ENCODE data around the gene CDC5L. TPM values are rescaled to one million over a fixed set of nuclear protein-coding genes. Genes with fewer than 3 reads are reported as not detected.
"Not testable (repeated sequence)": the region's sequence is repeated elsewhere in the genome, so short reads cannot be mapped to it uniquely, and the experiment has no call there.

The CDC5L gene
- polyA plus RNA-seq, 1 donor (not counting 4 experiments of a cell fraction or from before 2014, with no cell fraction given) = 16.6 TPM

DNA sequence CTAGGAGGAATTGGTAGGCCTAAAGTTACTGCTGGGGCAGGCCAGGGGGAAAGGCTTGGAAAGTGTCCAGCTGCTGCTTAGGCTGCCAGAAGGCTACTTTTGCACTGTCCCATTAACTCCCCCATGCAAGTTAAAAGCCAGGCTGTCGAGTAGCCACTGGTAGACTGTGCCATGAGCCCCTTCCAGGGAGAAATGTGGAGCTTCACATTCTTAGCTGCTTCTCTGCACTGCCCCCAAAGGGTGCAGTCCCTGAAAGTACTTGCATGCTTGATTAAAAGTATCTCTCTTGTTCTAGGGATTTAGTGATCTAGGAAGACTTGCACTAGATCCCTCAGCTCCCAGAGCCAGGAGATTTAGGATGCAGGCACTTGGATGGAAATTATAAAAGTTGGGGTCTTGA lies 57.3 kb downstream of the CDC5L start:
- Histone ChIP-seq H3K27me3 (ENCODE audit: control insufficient read depth, extremely low read depth, insufficient read depth, low read length) (no peaks in the 10 kb centered on the region), H4K20me1 (ENCODE audit: control insufficient read depth, extremely low read depth, insufficient read depth, low read length) (no peaks in the 10 kb centered on the region), H3K9me1 (ENCODE audit: control insufficient read depth, extremely low read depth, insufficient read depth, low read length) (no peaks in the 10 kb centered on the region), H3K4me2 (ENCODE audit: control insufficient read depth, extremely low read depth, insufficient read depth, low read depth, low read length) (no peak overlapping the region), H3K36me3 (ENCODE audit: control insufficient read depth in 2 of 2, extremely low read depth in 1 of 2, insufficient read depth in 2 of 2, low read length in 2 of 2) (peaks cover 0 to 4% of the 10 kb centered on the region in 2 experiments), H3K4me3 (ENCODE audit: control insufficient read depth in 2 of 3, extremely low read depth in 1 of 3, insufficient read depth in 2 of 3, low read depth in 1 of 3, low read length in 3 of 3) (no peak overlapping the region), H3K79me2 (ENCODE audit: control insufficient read depth, insufficient read depth, low read length) (peaks cover 4% of the 10 kb centered on the region), H3K27ac (ENCODE audit: control insufficient read depth, insufficient read depth, low read length) (no peak overlapping the region), H2AFZ (ENCODE audit: control insufficient read depth, low read length) (no peak overlapping the region), H3K9ac (ENCODE audit: control insufficient read depth, extremely low read depth, insufficient read depth, low read length) (no peak overlapping the region), H3K9me3 (ENCODE audit: control insufficient read depth, low read depth, low read length) (no peaks in the 10 kb centered on the region), H3K4me1 (ENCODE audit: control insufficient read depth, extremely low read depth, insufficient read depth, low read length) (peaks cover 3% of the 10 kb centered on the region)
- no peak for FAIRE-seq
- TF ChIP-seq, protein P1, sequence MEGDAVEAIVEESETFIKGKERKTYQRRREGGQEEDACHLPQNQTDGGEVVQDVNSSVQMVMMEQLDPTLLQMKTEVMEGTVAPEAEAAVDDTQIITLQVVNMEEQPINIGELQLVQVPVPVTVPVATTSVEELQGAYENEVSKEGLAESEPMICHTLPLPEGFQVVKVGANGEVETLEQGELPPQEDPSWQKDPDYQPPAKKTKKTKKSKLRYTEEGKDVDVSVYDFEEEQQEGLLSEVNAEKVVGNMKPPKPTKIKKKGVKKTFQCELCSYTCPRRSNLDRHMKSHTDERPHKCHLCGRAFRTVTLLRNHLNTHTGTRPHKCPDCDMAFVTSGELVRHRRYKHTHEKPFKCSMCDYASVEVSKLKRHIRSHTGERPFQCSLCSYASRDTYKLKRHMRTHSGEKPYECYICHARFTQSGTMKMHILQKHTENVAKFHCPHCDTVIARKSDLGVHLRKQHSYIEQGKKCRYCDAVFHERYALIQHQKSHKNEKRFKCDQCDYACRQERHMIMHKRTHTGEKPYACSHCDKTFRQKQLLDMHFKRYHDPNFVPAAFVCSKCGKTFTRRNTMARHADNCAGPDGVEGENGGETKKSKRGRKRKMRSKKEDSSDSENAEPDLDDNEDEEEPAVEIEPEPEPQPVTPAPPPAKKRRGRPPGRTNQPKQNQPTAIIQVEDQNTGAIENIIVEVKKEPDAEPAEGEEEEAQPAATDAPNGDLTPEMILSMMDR (optimal IDR thresholded peaks at IDR 0.05 in 1 of 3, IDR thresholded peaks at IDR 0.05 in 1 of 3, conservative IDR thresholded peaks at IDR 0.05 in 1 of 3; ENCODE audit: extremely low read depth in 1 of 3, insufficient read depth in 2 of 3, low read length in 3 of 3) = no peak
- TF ChIP-seq EZH2 (IDR thresholded peaks at IDR 0.05; ENCODE audit: low read length) = no peak
- dilution Hi-C loops (cut with MboI; ENCODE audit: extremely low pct_ligation_motif_present, low sequenced_read_pairs) = no loop called here
- no peak for DNase-seq (ENCODE audit: low read depth, low spot score)

DNA sequence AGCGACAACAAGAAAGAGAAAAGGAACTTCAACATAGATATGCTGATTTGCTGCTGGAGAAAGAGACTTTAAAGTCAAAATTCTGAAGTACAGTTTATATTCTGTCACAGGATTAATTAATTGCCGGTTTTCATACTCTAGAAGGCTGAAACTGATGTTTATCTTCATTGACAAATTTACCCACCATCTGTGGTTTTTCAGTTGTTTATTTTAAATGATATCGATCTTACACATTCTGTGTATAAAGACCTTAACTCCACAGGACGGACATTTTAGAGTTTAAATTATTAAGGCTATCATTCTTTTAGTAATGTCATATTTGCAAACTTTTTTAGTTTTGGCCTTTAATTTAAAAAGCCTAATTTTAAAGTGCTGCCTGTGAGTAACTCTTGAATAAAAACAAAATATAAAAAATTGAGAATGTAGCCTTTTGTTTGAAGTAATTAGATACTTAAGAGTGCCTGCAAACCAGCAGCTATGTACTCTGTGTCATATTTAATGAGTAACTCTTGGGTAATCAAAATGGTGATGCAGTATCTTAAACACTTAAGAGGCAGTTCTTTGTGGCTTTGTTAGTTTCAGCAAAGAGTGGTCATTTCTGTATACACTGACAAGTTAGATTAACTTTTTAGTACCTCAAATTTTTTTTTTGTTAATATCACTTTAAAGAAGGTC lies 59.3 kb downstream of the CDC5L start:
- dilution Hi-C loops (cut with MboI; ENCODE audit: extremely low pct_ligation_motif_present, low sequenced_read_pairs) = no loop called here
- no peak overlapping the region for H3K4me3 ChIP-seq (ENCODE audit: control insufficient read depth in 2 of 3, extremely low read depth in 1 of 3, insufficient read depth in 2 of 3, low read depth in 1 of 3, low read length in 3 of 3)
- no peak for TF ChIP-seq EZH2 (IDR thresholded peaks at IDR 0.05; ENCODE audit: low read length)
- TF ChIP-seq, protein P1 (optimal IDR thresholded peaks at IDR 0.05 in 1 of 3, IDR thresholded peaks at IDR 0.05 in 1 of 3, conservative IDR thresholded peaks at IDR 0.05 in 1 of 3; ENCODE audit: extremely low read depth in 1 of 3, insufficient read depth in 2 of 3, low read length in 3 of 3) = no peak
- H2AFZ ChIP-seq (ENCODE audit: control insufficient read depth, low read length) = no peak overlapping the region
- H3K9ac ChIP-seq (ENCODE audit: control insufficient read depth, extremely low read depth, insufficient read depth, low read length) = no peak overlapping the region
- H3K27ac ChIP-seq (ENCODE audit: control insufficient read depth, insufficient read depth, low read length) = peak overlapping the region; percentile 38
- no peaks in the 10 kb centered on the region for H3K27me3 ChIP-seq (ENCODE audit: control insufficient read depth, extremely low read depth, insufficient read depth, low read length)
- no peaks in the 10 kb centered on the region for H3K9me1 ChIP-seq (ENCODE audit: control insufficient read depth, extremely low read depth, insufficient read depth, low read length)
- FAIRE-seq (no peak), DNase-seq (ENCODE audit: low read depth, low spot score) (no peak)
- H3K9me3 ChIP-seq (ENCODE audit: control insufficient read depth, low read depth, low read length) = no peaks in the 10 kb centered on the region
- peaks cover 2% of the 10 kb centered on the region for H3K79me2 ChIP-seq (ENCODE audit: control insufficient read depth, insufficient read depth, low read length)
- H3K4me1 ChIP-seq (ENCODE audit: control insufficient read depth, extremely low read depth, insufficient read depth, low read length) = peaks cover 3% of the 10 kb centered on the region
- no peak overlapping the region for H3K4me2 ChIP-seq (ENCODE audit: control insufficient read depth, extremely low read depth, insufficient read depth, low read depth, low read length)
- peaks cover 2% of the 10 kb centered on the region in 2 experiments for H3K36me3 ChIP-seq (ENCODE audit: control insufficient read depth in 2 of 2, extremely low read depth in 1 of 2, insufficient read depth in 2 of 2, low read length in 2 of 2)
- H4K20me1 ChIP-seq (ENCODE audit: control insufficient read depth, extremely low read depth, insufficient read depth, low read length) = no peaks in the 10 kb centered on the region

DNA sequence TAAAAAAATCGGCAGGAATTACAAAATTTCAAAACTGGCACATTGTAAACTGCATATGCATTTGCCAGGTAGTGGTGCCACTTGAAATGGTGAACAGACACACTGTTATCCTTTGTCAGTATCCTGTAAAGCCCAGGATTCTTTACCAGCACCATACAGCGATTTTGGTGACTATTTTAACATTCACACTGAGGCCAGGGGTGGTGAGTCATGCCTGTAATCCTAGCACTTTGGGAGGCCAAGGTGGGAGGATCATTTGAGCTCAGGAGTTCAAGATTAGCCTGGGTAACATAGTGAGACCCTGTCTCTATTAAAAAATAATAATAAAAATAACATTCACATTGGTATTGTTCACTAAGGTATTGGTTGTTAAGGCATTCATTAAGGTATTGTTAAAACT lies 61.7 kb downstream of the CDC5L start:
- H3K4me3 ChIP-seq (ENCODE audit: control insufficient read depth in 2 of 3, extremely low read depth in 1 of 3, insufficient read depth in 2 of 3, low read depth in 1 of 3, low read length in 3 of 3); H3K9me3 ChIP-seq (ENCODE audit: control insufficient read depth, low read depth, low read length); H3K4me2 ChIP-seq (ENCODE audit: control insufficient read depth, extremely low read depth, insufficient read depth, low read depth, low read length); H4K20me1 ChIP-seq (ENCODE audit: control insufficient read depth, extremely low read depth, insufficient read depth, low read length); H3K79me2 ChIP-seq (ENCODE audit: control insufficient read depth, insufficient read depth, low read length); H3K36me3 ChIP-seq (ENCODE audit: control insufficient read depth in 2 of 2, extremely low read depth in 1 of 2, insufficient read depth in 2 of 2, low read length in 2 of 2); dilution Hi-C loops (cut with MboI; ENCODE audit: extremely low pct_ligation_motif_present, low sequenced_read_pairs); H3K9me1 ChIP-seq (ENCODE audit: control insufficient read depth, extremely low read depth, insufficient read depth, low read length); DNase-seq (ENCODE audit: low read depth, low spot score); H3K9ac ChIP-seq (ENCODE audit: control insufficient read depth, extremely low read depth, insufficient read depth, low read length); H3K27ac ChIP-seq (ENCODE audit: control insufficient read depth, insufficient read depth, low read length); FAIRE-seq; H3K27me3 ChIP-seq (ENCODE audit: control insufficient read depth, extremely low read depth, insufficient read depth, low read length); H2AFZ ChIP-seq (ENCODE audit: control insufficient read depth, low read length): not testable (repeated sequence)
- H3K4me1 ChIP-seq (ENCODE audit: control insufficient read depth, extremely low read depth, insufficient read depth, low read length) = peaks cover 25% of the 10 kb centered on the region
